GM18499 (cell line): ENCODE results near the gene MTA3.

Source experiments
- ATAC-seq: cut with Tn5 transposase; IDR thresholded peaks from one replicate; pipeline ENCODE4 v1.9.1; 2021; ENCODE audit warnings: moderate number of reproducible peaks; ENCODE audit not compliant: insufficient read depth, unreplicated experiment

The MTA3 gene

GRCh38 chr2:42771546-42772153 is 203.2 kb downstream of the MTA3 start:
- no peak for ATAC-seq

DNA sequence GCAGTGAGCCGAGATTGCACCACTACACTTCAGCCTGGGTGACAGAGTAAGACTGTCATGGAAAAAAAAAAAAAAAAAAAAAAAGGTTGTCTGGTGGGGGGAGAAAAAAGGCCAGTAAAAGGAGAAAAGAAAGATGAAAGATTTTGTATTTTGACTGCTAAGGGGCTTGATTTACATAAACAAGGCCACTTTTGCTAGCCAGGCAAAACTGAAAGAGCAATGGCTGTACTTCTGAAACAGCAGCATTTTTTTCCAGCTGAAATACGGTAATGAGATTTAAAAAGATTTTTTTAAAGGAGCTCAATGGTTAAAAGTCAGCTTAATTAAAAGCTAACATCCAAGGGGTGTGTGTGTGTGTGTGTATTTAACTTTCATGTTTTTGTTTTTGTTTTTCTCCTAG is 206.8 kb downstream of the MTA3 start:
- ATAC-seq, result no peak

DNA sequence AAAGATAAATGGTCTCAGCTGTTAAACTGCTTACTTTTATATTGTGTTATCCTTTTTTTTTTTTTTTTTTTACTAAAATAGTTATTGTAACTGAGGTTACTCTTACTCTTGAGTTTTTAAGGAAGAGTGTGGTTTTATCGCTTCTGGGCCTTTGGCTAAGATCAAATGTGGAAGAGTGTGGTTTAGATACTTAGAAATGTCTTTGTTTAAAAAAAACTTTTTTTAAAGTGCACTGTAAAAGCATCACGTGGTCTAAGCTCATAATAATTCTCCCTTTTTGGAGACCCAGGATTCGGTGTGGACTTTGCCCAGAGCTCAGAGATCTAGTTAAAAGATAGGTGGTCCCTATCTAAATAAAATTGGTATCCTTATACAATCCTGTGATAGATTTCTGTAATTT is 207.4 kb downstream of the MTA3 start:
- no peak for ATAC-seq

- ATAC-seq, result no peak
These were observed 209.7 kb downstream of the MTA3 start for GRCh38 chr2:42777883-42778805.

DNA sequence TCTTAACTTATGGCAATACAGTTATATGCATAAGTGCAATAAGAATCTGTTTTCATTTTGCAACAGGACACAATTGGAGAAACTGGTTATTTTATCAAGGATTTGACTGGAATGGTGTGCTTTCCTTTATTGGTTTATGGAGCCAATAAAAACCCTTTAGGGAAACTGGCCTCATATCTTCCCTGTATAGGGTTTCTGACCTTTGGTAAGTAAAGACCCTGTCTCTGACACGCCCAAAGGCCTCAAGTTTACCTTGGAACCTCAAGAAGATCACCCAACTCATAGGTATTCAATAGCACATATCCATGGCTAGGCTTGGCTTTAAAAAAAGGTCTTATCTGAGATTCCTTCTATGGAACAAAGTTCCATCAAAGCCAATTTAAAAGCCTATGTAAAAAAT is 212.7 kb downstream of the MTA3 start:
- ATAC-seq, result no peak

DNA sequence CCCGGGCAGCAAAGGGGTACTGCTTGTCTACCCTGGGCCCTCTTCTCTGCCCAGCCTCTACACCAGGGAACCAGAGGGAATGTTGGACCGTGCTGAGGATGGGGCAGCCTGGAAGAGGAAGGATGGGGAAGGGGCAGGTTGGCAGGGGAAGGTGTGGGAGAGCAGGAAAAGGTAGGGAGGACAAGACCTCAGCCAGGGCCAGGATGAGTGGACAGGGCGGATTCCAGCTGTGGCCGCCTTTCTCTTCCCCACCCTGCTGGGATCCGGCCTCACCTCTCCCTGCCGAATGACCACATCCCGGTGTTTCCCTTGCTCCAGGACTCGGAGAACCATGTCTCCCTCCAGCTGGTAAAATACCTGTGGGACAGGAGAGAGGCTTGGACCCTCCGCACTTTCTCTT is 215.1 kb downstream of the MTA3 start:
- ATAC-seq, result no peak

- ATAC-seq, result no peak
These were observed 215.9 kb downstream of the MTA3 start for GRCh38 chr2:42784204-42784880.

GRCh38 chr2:42786561-42787345 is 218.3 kb downstream of the MTA3 start:
- ATAC-seq, result no peak

DNA sequence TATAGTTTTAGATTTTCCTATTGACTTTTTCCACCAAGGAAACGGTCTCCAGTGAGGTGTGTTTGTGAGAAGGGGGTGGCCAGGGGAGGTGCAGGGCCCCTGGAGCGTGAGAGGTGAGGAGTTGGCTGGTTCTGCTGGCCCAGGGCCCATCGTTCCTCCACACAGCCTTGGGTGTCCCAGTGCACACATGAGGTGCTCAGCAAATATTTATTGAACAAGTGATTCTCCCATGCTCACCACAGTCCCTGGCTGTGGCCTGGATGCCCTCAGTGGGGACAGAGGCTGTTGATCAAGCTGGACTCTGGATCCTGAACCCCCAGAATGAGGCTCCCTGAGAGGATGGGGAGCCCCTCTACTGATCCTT is 219.0 kb downstream of the MTA3 start:
- ATAC-seq, result no peak

GRCh38 chr2:42787788-42788477 is 219.5 kb downstream of the MTA3 start:
- no peak for ATAC-seq

- ATAC-seq, result no peak
These were observed 220.0 kb downstream of the MTA3 start for GRCh38 chr2:42788478-42788793.

DNA sequence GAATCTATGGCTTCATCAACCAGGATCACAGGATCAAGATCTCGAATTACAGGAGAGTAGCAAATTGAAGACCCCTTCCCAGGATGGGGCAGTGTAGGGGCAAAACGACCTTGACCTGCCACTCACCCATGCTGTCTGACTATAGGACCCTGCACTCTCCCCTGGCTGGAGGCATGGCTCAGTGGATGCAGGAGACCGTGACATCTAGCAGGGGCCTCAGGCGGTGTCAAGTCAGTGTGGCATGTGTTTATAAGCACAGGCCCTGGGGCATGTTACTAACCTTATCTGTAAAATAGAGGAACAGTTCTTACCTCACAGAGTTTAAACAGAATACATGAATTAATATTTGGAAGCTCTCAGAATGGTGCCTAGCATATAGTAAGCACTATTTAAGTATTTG is 220.4 kb downstream of the MTA3 start:
- no peak for ATAC-seq

DNA sequence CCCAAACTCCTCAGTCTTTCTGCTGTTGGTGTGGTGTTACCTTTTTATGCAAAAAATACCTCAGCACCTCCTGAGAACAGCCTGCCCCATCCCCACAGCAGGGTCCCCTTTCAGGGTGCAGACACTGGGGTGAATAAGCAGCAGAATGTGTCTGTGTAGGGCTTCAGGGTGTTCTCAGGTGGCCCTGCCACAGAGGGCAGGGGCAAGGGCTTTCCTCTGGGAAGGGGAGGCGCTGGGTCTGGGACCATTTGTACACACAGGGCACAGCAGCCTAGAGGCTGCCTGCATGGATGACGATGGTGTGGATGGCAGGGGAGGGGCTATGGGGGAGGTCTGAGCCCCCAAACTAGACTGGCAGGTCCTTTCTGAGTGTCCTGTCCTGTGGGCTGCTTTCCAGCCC is 221.3 kb downstream of the MTA3 start:
- no peak for ATAC-seq

DNA sequence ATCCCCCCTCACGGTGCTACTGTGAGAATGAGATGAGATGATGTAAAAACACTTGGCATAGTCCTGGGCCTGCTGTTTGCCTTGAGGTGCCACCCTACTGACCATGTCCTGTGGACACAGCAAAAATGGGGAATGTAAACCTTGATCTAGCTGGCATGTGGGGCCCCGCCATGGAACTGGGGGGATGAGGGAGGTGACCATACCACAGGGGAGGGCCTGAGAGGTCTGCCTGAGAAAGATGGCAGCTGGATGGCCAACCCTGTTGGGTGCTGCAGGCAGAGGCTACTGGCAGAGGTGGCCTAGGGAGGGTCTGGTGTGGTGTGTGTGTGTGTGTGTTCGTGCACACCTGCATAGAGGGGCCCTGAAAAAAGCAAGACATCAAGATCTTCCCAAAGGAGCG is 223.2 kb downstream of the MTA3 start:
- ATAC-seq, result no peak

GRCh38 chr2:42792087-42792582 is 223.7 kb downstream of the MTA3 start:
- ATAC-seq, result no peak

- ATAC-seq, result no peak
These were observed 224.3 kb downstream of the MTA3 start, which contains the start of gene HAAO for GRCh38 chr2:42792583-42793333. TSS of gene HAAO (minus strand) at chr2:42792583. CDS start at chr2:42792536, 47 bp downstream.

DNA sequence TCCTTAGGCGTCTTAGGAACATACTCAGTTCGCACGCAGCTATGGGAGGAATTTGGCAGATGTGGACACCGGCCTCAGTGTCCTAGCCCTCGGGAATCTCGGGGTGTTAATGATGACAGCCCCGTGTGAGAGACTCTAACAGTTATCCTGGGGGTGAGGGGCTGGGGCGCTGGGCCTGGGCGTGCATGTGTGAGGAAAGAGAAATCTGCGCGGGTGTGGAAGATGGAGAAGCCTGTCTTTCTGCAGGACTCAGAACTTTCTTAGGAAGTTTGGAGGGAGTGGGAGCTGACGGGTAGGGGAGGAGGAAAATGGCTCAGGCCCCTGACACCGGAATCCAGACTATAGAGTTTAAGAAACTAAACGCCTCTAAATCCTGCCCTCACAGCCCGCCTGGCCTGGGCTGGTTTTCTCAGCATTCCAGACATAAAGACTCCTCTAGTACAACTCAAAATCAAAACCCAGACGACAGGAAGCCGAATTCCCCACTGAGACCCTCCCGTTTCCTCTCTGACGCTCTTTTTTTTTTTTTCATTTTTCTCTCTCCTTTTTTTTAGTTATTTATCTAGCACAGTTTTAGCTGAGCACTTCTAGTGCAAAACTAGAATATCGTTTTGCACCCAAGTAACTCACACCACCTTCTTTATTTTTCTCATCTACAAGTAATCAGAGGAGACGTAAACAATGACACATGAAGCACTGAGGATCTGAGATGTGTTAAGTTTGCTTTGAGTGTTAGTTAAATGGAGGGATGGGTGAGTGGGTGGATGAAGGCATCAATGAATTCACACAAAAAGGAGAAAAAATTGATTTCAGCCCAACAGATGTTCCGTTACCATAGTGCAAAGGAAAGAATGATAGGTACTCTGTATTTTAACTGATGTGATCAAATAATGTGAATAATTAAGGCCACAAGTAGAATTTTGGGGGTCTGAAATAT is 225.2 kb downstream of the MTA3 start:
- ATAC-seq, result no peak
